ENCODE data around the gene FLVCR2.

DNA sequence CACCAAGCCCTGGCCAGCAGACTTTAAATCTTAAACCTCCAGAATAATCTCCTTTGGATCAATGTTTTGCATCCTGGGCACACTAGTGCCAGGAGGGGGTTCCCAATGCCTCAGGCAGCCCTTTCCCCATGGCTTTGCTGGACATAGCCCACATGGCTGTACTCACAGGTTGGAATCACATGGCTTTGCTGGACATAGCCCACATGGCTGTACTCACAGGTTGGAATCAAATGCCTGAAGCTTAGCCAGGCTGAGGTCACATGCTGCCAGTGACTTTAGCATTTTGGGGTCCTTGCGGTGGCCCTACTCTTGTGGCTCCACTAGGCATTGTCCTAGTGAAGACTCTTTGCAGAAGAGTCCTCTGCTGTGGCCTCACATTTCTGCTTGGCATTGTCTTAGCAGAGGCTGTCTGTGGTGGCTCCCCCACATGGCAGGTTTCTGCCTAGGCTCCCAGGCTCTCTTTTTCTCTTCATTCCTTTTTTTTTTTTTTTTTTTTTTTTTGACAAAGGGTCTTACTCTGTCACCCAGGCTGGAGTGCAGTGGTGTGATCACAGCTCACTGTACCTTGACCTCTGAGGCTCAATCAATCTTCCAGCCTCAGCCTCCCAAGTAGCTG is 13.0 kb downstream of the FLVCR2 start:
- TF ChIP-seq, protein P1, sequence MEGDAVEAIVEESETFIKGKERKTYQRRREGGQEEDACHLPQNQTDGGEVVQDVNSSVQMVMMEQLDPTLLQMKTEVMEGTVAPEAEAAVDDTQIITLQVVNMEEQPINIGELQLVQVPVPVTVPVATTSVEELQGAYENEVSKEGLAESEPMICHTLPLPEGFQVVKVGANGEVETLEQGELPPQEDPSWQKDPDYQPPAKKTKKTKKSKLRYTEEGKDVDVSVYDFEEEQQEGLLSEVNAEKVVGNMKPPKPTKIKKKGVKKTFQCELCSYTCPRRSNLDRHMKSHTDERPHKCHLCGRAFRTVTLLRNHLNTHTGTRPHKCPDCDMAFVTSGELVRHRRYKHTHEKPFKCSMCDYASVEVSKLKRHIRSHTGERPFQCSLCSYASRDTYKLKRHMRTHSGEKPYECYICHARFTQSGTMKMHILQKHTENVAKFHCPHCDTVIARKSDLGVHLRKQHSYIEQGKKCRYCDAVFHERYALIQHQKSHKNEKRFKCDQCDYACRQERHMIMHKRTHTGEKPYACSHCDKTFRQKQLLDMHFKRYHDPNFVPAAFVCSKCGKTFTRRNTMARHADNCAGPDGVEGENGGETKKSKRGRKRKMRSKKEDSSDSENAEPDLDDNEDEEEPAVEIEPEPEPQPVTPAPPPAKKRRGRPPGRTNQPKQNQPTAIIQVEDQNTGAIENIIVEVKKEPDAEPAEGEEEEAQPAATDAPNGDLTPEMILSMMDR (IDR thresholded peaks at IDR 0.05) = no peak
- no peak for TF ChIP-seq POLR2AphosphoS5 (IDR thresholded peaks at IDR 0.05; ENCODE audit: insufficient read depth in 1 of 2, low read depth in 1 of 2)
- no peak for TF ChIP-seq POLR2A (IDR thresholded peaks at IDR 0.05)

Measured in vagina (tissue), 2 donors.